Measurements from ENCODE around the gene TFAP2A.

The TFAP2A gene

DNA sequence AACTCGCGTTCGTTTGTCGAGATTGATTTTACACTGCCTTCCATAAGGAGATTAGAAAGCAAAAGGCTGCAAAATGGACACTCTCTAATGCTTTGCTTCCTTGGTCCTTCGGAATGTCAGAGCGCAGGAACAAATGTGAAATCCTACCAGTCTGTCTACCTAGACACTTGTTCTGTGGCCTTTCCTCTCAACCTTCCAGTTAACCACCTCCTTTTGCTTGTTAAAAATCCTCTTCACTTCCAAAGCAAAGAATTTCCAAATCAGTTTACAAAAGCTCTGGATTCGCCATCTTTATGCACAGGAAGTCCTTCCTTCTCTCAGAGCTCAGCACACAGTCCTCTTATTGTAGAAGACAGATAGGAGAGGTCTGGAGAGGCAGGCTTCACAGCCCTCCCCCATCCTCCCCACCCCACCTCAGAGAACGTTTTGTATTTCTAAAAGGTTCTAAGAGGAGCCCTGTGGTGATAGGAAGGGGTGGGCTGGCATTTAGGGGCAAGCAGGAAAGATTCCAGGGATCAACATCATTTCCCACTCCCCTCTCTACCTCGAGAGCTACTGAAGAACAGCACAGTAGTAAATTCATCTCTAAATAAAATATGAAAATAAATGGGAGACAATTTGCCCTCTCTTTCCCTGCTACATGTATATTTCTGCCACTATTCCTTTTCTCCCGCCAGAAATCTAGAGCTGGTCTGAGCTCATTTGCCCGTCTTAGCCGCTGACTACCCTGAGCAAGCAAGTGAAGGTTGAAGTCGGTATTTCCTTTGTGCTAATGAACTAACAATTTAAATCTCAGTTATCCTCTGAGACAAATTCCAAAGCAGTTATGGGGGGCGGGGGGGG lies 18.9 kb downstream of the TFAP2A start:
- H3K14ac ChIP-seq (ENCODE audit: low read length), result no peak overlapping the region
- H3K4me2 ChIP-seq (ENCODE audit: low read length), result peak overlapping the region; percentile 12
- H2BK120ac ChIP-seq (ENCODE audit: insufficient read depth, low read length, poor library complexity), result no peak overlapping the region
- H3K36me3 ChIP-seq (ENCODE audit: control insufficient read depth in 1 of 2, insufficient read depth in 2 of 2, low read length in 2 of 2), result peaks cover 12 to 19% of the 10 kb centered on the region in 2 experiments
- H3K27ac ChIP-seq (ENCODE audit: low read depth, low read length), result peak overlapping the region; percentile 72
- no peak overlapping the region for H3K9ac ChIP-seq (ENCODE audit: low read length)
- no peak overlapping the region for H4K8ac ChIP-seq (ENCODE audit: low read depth, low read length)
- H2AK5ac ChIP-seq (ENCODE audit: low read length), result no peak overlapping the region
- H3K4me3 ChIP-seq (ENCODE audit: low read depth, low read length), result no peak overlapping the region
- H4K91ac ChIP-seq (ENCODE audit: low read depth, low read length), result peak overlapping the region; percentile 52
- peaks cover 3% of the 10 kb centered on the region for H3K27me3 ChIP-seq (ENCODE audit: insufficient read depth, low read length)
- peaks cover 5 to 17% of the 10 kb centered on the region in 2 experiments for H3K4me1 ChIP-seq (ENCODE audit: control insufficient read depth in 1 of 2, insufficient read depth in 2 of 2, low read length in 2 of 2)
- no CpG with 5 or more reads among the region's 14 CpGs for WGBS (ENCODE audit: extremely low coverage, insufficient coverage, insufficient read length)
- no peak overlapping the region for H2BK12ac ChIP-seq (ENCODE audit: low read length)
- H2BK5ac ChIP-seq (ENCODE audit: low read depth, low read length, poor library complexity), result no peak overlapping the region
- H2AFZ ChIP-seq (ENCODE audit: insufficient read depth, low read length, poor library complexity), result no peak overlapping the region
- H3K9me3 ChIP-seq (ENCODE audit: insufficient read depth, low read depth, low read length), result peaks cover 2% of the 10 kb centered on the region
- H3K23ac ChIP-seq (ENCODE audit: low read length), result no peak overlapping the region
- peaks cover 12% of the 10 kb centered on the region for H3K79me1 ChIP-seq (ENCODE audit: low read length)
- H4K12ac ChIP-seq (ENCODE audit: low read depth, low read length), result no peak overlapping the region
- no peak for DNase-seq
- H3K4ac ChIP-seq (ENCODE audit: low read depth, low read length), result no peak overlapping the region
- no peak overlapping the region for H3K18ac ChIP-seq (ENCODE audit: low read length)
- H3K79me2 ChIP-seq (ENCODE audit: control insufficient read depth, insufficient read depth, low read length, poor library complexity), result no peaks in the 10 kb centered on the region

DNA sequence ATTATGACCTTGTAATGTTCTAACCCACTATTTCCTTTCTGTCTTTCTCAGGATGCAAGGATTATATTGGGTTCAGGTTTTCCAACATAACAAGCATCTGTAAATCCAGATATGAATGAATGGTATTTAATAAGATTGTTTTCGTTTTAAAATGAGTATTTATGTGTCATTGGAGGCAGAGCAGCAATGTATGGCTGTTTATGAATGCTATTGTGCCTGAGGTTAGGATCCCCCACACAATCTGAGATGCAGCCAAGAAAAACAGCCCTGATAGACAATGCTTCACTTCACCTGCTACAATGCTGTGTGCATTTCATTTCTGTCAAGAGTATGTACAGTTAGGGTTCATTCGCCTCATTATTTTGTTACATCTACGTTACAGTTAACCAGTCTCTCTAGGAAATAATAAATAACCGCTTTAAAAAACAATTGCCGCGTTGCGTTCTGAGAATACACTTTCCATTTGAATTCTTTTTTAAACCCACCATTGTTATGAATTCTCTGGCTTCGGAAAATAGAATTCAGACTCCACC lies 19.6 kb downstream of the TFAP2A start:
- no CpG with 5 or more reads among the region's 8 CpGs for WGBS (ENCODE audit: extremely low coverage, insufficient coverage, insufficient read length)
- H3K4ac ChIP-seq (ENCODE audit: low read depth, low read length), result no peak overlapping the region

DNA sequence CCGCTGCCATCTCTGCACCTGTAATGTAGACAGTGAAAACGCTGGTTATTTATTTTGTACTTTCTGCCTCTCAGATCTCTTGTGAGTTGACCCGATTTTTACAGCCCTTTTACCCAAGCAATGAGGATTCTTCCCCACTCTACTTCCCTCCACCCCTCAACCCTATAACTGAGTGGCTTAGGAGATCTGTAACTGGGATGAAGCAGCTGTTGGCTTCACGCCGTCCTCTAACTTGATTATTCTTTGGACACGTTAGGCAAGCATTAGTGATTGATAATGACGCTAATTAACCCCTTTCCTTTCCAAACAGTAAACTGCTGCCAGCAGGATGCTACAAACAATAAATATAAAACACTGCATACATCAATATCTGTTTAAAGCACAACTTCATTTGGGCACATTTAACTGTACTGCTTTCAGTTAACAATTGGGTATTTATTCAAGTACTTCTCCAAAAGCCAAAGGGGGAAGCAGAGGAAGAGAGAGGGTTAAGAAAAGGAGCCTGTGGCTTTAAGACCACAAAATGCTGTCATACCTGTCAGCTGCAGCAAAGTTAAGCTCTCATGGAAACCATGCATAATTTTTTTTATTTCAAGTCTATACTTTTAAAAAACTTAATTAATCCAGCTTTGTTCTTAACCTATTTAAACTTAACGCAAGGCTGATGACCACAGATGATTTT lies 21.2 kb downstream of the TFAP2A start:
- Histone ChIP-seq H2AFZ (ENCODE audit: insufficient read depth, low read length, poor library complexity) (no peak overlapping the region), H4K91ac (ENCODE audit: low read depth, low read length) (no peak overlapping the region), H3K4me3 (ENCODE audit: low read depth, low read length) (no peak overlapping the region), H3K27me3 (ENCODE audit: insufficient read depth, low read length) (peaks cover 15% of the 10 kb centered on the region), H2BK12ac (ENCODE audit: low read length) (no peak overlapping the region), H2AK5ac (ENCODE audit: low read length) (no peak overlapping the region), H4K8ac (ENCODE audit: low read depth, low read length) (no peak overlapping the region), H3K23ac (ENCODE audit: low read length) (no peak overlapping the region), H3K9me3 (ENCODE audit: insufficient read depth, low read depth, low read length) (peaks cover 3% of the 10 kb centered on the region), H3K4me2 (ENCODE audit: low read length) (no peak overlapping the region), H2BK5ac (ENCODE audit: low read depth, low read length, poor library complexity) (no peak overlapping the region), H2BK120ac (ENCODE audit: insufficient read depth, low read length, poor library complexity) (no peak overlapping the region), H3K14ac (ENCODE audit: low read length) (no peak overlapping the region), H3K27ac (ENCODE audit: low read depth, low read length) (no peak overlapping the region), H3K18ac (ENCODE audit: low read length) (no peak overlapping the region), H3K36me3 (ENCODE audit: control insufficient read depth in 1 of 2, insufficient read depth in 2 of 2, low read length in 2 of 2) (peaks cover 8% of the 10 kb centered on the region in 2 experiments), H3K79me2 (ENCODE audit: control insufficient read depth, insufficient read depth, low read length, poor library complexity) (no peaks in the 10 kb centered on the region), H3K79me1 (ENCODE audit: low read length) (peaks cover 7% of the 10 kb centered on the region), H3K4me1 (ENCODE audit: control insufficient read depth in 1 of 2, insufficient read depth in 2 of 2, low read length in 2 of 2) (peaks cover 11 to 20% of the 10 kb centered on the region in 2 experiments), H3K9ac (ENCODE audit: low read length) (no peak overlapping the region), H3K4ac (ENCODE audit: low read depth, low read length) (no peak overlapping the region), H4K12ac (ENCODE audit: low read depth, low read length) (no peak overlapping the region)
- no CpG with 5 or more reads among the region's 8 CpGs for WGBS (ENCODE audit: extremely low coverage, insufficient coverage, insufficient read length)
- no peak for DNase-seq

More for the DNA sequence above, 19.6 kb downstream of the TFAP2A start:
- H2BK5ac ChIP-seq (ENCODE audit: low read depth, low read length, poor library complexity), result no peak overlapping the region
- H3K27me3 ChIP-seq (ENCODE audit: insufficient read depth, low read length), result peaks cover 10% of the 10 kb centered on the region
- no peak overlapping the region for H4K8ac ChIP-seq (ENCODE audit: low read depth, low read length)
- no peak overlapping the region for H4K91ac ChIP-seq (ENCODE audit: low read depth, low read length)
- peak overlapping the region; percentile 12 for H3K4me2 ChIP-seq (ENCODE audit: low read length)
- H2BK120ac ChIP-seq (ENCODE audit: insufficient read depth, low read length, poor library complexity), result no peak overlapping the region
- no peak overlapping the region for H2AK5ac ChIP-seq (ENCODE audit: low read length)
- peaks cover 9 to 21% of the 10 kb centered on the region in 2 experiments for H3K4me1 ChIP-seq (ENCODE audit: control insufficient read depth in 1 of 2, insufficient read depth in 2 of 2, low read length in 2 of 2)
- peak overlapping the region; percentile 72 for H3K27ac ChIP-seq (ENCODE audit: low read depth, low read length)
- no peaks in the 10 kb centered on the region for H3K79me2 ChIP-seq (ENCODE audit: control insufficient read depth, insufficient read depth, low read length, poor library complexity)
- no peak overlapping the region for H3K4me3 ChIP-seq (ENCODE audit: low read depth, low read length)
- no peak overlapping the region for H2AFZ ChIP-seq (ENCODE audit: insufficient read depth, low read length, poor library complexity)
- no peak overlapping the region for H3K23ac ChIP-seq (ENCODE audit: low read length)
- H3K18ac ChIP-seq (ENCODE audit: low read length), result no peak overlapping the region
- no peak overlapping the region for H2BK12ac ChIP-seq (ENCODE audit: low read length)
- peaks cover 12 to 19% of the 10 kb centered on the region in 2 experiments for H3K36me3 ChIP-seq (ENCODE audit: control insufficient read depth in 1 of 2, insufficient read depth in 2 of 2, low read length in 2 of 2)
- peaks cover 11% of the 10 kb centered on the region for H3K79me1 ChIP-seq (ENCODE audit: low read length)
- no peak overlapping the region for H3K14ac ChIP-seq (ENCODE audit: low read length)
- no peak overlapping the region for H4K12ac ChIP-seq (ENCODE audit: low read depth, low read length)
- H3K9me3 ChIP-seq (ENCODE audit: insufficient read depth, low read depth, low read length), result peaks cover 3% of the 10 kb centered on the region
- no peak overlapping the region for H3K9ac ChIP-seq (ENCODE audit: low read length)
- no peak for DNase-seq

DNA sequence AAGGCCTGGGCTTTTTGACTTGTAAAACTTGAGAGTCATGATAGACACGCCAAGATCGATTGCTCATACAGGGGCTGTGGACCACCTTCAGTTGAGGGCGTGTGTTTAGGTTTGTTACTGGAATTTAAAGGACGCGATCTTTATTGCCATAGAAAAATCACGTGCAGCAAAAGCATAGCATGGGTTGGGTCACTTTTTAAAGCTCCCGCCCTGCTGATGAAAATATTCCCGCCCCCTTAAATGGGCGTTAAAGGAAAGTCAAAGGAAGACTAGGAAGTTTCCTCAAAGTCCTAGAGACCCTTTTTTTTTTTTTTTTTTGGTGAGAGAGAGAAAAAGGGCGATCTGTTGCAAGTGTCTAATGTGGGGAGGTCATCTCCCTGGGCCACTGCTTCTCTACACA lies 23.1 kb downstream of the TFAP2A start:
- no CpG with 5 or more reads among the region's 10 CpGs for WGBS (ENCODE audit: extremely low coverage, insufficient coverage, insufficient read length)
- Histone ChIP-seq H3K14ac (ENCODE audit: low read length) (no peak overlapping the region), H3K27ac (ENCODE audit: low read depth, low read length) (no peak overlapping the region), H2BK5ac (ENCODE audit: low read depth, low read length, poor library complexity) (no peak overlapping the region), H3K9ac (ENCODE audit: low read length) (no peak overlapping the region), H3K4ac (ENCODE audit: low read depth, low read length) (no peak overlapping the region), H3K18ac (ENCODE audit: low read length) (no peak overlapping the region), H4K12ac (ENCODE audit: low read depth, low read length) (no peak overlapping the region), H3K27me3 (ENCODE audit: insufficient read depth, low read length) (peaks cover 15% of the 10 kb centered on the region), H3K36me3 (ENCODE audit: control insufficient read depth in 1 of 2, insufficient read depth in 2 of 2, low read length in 2 of 2) (no peaks in the 10 kb centered on the region), H2AFZ (ENCODE audit: insufficient read depth, low read length, poor library complexity) (no peak overlapping the region), H3K4me3 (ENCODE audit: low read depth, low read length) (no peak overlapping the region), H3K9me3 (ENCODE audit: insufficient read depth, low read depth, low read length) (peaks cover 3% of the 10 kb centered on the region), H2BK12ac (ENCODE audit: low read length) (no peak overlapping the region), H4K8ac (ENCODE audit: low read depth, low read length) (no peak overlapping the region), H2AK5ac (ENCODE audit: low read length) (no peak overlapping the region), H3K4me2 (ENCODE audit: low read length) (no peak overlapping the region), H2BK120ac (ENCODE audit: insufficient read depth, low read length, poor library complexity) (no peak overlapping the region), H3K79me2 (ENCODE audit: control insufficient read depth, insufficient read depth, low read length, poor library complexity) (no peaks in the 10 kb centered on the region), H3K79me1 (ENCODE audit: low read length) (peaks cover 7% of the 10 kb centered on the region), H4K91ac (ENCODE audit: low read depth, low read length) (no peak overlapping the region), H3K4me1 (ENCODE audit: control insufficient read depth in 1 of 2, insufficient read depth in 2 of 2, low read length in 2 of 2) (peaks cover 11 to 17% of the 10 kb centered on the region in 2 experiments), H3K23ac (ENCODE audit: low read length) (no peak overlapping the region)
- no peak for DNase-seq

Measured in trophoblast cell (in vitro differentiated cells and primary cell).